H54 (cell line): ENCODE results near the gene LRRFIP1.

Experiments
- DNase-seq: peaks from one replicate; pipeline ENCODE4 v3.0.0; 2011; ENCODE audit warnings: low spot score, mixed read lengths; ENCODE audit not compliant: insufficient read length
- FAIRE-seq: peaks from 3 replicates; lab custom pipeline; 2011; peaks lifted over from hg19 to GRCh38; lab: Jason Lieb, UNC
- POLR2A ChIP-seq: IDR thresholded peaks from 2 replicates; pipeline ENCODE4 v1.6.1; 2011; ENCODE audit warnings: low read depth, mild to moderate bottlenecking, low read length

Gene LRRFIP1

DNA sequence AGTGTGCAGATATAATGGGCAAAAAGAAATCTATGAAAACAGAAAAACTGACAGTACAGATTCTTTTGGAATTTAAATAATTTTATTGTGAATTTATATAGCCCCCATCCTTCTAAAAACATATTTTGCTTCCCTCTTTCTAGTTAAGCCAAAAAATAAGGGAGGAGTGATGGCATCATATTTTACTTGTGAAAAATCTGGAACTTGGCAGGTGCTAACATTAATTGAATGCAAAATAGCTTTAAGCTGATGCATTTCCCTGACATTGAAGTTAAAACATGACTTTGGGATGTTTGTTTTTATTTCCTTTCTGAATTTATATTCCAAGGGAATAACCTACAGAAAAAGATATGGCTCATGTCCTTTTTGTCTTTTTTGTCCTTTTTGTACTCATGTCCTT is 88.6 kb downstream of the LRRFIP1 start:
- FAIRE-seq, result no peak
- TF ChIP-seq POLR2A, result no peak

DNA sequence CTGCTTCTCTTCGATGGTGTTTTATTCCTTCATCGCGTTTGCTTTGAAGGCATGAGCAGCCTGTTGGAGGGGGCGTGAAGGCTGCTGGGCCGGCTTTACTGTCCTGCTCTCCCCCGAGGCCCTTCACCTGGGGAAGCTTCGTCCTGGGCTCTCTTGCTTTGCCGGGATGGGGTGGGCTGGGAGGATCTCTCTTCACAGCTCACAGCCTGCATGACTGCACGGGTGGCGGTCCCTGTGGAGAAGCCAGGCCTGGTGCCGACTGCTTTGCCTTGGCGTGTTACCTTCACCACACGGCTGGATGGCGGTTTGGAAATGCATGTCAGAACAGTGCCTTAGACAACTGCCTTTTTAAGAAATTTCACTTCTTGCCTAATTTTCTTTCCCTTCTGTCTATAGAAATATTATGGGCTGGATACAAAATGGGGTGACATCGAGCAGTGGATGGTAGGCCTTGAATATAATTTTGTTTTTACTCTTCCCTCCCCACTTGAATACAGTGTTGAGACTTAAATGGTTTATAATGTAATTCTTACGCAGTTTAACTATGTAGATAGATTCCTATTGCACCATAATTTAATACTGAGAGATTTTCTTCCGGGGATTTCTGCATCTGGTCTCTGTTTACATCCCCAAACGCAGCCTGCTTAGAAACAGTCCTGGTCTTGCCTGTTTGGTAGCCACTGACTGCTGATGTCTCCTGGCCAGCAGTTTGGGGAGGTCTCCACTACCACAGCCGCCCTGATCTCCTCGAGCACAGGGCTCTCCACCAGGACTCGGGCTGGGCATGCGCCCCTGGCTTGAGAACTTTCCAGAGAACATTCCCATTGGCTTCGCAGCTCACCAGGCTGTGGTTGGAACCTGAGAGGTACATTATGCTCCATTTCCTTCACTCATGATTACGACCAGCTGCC is 90.2 kb downstream of the LRRFIP1 start:
- DNase-seq, result no peak
- no peak for TF ChIP-seq POLR2A
- no peak for FAIRE-seq

More for the DNA sequence above, 88.6 kb downstream of the LRRFIP1 start:
- no peak for DNase-seq

DNA sequence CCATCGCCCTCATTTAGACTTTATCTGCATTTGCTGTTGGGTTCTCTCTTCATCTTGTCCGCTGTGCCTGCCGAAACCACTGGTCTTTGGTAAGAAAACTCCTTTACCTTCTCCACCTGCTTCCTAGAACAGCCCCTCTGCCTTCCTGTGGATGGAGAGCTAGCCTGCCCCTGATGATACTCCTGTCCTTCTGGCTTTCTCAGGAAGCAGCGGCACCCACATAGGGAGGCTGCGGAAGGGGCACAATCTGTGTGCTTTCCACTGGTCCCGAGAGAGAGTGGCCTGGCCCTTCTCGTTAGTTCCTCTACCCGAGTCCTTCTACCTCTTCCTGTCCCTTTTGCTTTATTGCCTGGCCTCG is 90.9 kb downstream of the LRRFIP1 start:
- no peak for TF ChIP-seq POLR2A
- FAIRE-seq, result no peak

DNA sequence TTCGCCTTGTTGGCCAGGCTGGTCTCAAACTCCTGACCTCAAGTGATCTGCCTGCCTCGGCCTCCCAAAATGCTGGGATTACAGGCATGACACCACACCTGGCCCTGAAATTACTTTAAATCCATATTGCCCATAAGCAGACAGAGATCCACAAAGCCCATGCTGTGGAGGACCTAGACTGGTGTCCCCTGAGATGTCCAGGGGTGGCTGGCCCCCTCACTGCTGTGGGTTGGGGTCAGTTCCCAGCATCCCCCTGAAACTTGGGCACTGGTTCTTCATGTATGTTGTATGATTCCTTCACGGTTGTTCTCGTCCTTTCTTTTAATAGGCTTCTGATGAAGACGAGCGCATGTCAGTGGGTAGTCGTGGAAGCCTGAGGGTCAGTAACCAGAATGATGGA is 93.1 kb downstream of the LRRFIP1 start:
- DNase-seq, result no peak
- no peak for FAIRE-seq
- TF ChIP-seq POLR2A, result no peak

More for the DNA sequence above, 90.9 kb downstream of the LRRFIP1 start:
- DNase-seq, result no peak

DNA sequence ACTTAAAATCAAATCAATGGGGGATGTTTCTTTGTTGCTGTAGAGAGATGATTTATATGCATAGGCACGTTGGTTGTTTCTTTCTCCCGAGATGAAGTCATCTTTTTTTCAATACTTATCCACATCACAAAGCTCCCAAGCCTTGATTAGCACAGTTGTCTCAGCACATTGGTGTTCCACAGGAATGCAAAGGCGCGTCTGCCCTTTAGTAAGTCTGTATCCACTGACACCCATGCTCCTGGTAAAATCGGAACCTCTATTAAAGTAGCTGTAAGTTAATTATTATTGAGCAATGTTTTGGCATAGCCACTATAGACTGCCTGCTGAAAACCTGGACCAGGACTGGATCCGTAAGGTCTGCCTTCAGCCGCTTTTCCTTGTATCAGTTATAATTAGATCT is 93.6 kb downstream of the LRRFIP1 start:
- TF ChIP-seq POLR2A, result no peak
- DNase-seq (no peak), FAIRE-seq (no peak)

DNA sequence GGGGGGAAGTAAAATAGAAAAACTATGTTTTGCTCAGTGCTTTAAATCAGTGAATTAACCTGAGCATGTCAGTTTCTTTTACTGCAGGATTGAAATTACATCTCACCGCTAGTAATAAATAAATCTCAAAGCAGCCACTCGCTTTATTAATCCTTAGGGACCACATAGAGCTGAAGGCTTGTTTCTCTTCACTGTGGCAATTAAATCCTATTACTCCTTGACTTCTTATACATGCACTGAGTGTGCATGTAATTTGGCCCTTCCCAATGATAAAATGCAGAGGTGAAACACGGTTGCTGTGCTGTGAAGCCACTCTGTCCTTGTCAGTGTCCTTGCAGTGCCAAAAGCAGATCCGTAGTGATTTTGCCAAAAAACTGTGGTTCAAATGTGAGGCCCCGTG is 94.1 kb downstream of the LRRFIP1 start:
- no peak for TF ChIP-seq POLR2A
- DNase-seq (no peak), FAIRE-seq (no peak)

DNA sequence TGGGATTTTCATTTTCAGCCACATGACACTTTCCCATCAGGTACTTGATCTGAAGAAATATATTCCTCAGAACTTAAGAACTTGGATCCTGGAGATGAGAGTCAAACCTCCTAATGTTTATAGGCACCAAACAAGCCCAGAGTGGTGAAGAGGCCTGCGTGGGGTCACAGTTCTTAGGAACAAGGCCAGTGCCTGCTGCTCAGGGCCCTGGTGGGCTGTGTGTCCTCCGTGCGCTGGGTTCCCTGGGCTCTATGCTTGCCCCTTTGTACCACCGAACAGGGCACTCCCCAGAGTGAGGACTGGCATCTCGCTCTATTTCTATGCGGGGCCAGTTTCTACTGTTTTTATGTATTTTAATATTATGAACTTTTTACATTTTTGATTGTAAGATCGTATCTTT is 95.2 kb downstream of the LRRFIP1 start:
- no peak for FAIRE-seq
- no peak for DNase-seq
- TF ChIP-seq POLR2A, result no peak

DNA sequence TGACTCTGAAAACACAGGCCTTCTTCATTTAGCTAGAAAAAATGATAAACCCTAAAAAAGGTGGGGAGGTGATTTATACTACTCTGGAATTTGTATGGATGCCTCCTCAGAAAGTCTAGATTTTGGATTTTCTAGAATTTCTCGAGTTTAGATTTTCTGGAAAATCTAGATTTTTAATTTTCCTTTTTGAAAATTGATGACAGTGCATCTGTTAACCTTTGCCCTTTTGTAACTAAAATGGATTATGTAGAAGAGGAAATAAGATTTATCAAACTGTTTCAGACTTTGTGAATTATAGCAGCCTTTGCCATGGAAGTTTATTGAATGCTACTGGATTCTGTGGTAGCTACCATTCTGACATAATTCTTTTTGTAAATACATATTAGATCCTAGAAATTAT is 95.6 kb downstream of the LRRFIP1 start:
- no peak for FAIRE-seq
- TF ChIP-seq POLR2A, result no peak
- DNase-seq, result no peak

DNA sequence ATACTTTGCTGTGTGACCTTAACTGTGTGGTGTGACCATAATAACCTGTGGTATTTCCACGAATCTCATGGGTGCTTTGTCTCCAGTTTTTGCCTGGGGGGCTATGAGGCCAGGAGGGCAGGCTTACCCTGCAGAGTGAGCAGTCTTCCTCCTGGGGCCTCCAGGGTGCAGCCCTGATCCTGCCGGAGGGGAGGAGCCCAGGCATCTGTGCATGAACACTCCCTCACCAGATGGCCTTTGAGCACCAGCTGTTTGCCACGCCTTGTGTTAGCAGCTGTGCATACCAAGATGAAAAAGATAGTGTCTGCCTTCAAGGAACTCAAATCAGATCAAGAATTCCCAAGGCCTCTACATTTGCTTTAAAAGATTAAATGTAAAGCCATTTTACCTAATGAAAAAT is 96.2 kb downstream of the LRRFIP1 start:
- DNase-seq (peak; percentile 34), FAIRE-seq (peak; percentile 27)
- TF ChIP-seq POLR2A, result no peak

DNA sequence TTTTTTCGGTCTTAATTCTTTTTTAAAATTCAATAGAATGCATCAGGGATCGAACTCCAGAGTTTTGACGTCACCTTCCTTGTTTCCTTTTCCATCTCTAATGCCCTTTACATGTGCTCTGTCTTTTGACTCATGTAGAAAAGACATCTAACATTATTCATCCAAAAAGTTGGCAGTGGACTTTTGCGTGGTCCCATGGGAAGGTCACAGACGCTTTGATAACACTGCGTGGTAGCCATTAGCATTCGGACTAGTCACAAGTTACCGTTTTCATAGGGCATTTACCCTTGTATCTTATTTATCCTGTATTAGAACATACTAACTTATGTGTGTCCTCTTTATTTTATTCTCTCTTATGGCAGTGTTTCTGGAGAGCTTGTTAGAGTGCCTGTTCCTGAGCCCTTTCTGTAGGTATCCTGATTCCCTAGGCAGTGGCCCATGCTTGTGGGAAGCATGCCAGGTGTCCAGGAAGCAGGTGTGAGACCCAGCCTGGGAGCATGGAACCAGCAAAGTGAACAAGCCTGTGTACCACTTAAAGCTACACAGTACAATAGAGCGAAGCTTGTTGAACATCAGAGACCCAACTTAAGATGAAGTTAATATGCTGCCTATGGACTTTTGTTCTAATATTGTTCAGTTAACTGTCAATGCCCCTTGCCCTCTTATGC is 97.6 kb downstream of the LRRFIP1 start:
- no peak for FAIRE-seq

DNA sequence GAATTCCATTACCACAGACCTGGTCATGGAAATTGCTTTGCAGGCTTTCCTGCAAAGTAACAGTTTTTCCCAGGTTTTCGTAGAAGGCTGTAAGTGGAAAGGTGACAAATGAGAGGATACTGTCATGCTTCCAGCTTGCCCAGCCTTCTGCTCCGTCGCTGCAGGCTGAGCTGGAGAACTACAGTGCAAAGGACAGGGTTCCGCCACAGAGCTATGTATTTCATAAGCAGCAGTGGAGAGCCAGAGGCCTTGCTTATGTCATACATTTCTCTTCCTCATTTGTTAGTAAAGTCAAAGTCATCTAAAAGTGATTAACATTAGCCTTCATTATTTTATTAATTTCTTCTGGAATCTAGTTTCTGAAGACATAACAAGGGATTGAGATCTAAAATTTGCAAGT is 98.3 kb downstream of the LRRFIP1 start:
- DNase-seq (no peak), FAIRE-seq (no peak)
- TF ChIP-seq POLR2A, result no peak

More for the DNA sequence above, 97.6 kb downstream of the LRRFIP1 start:
- no peak for TF ChIP-seq POLR2A
- no peak for DNase-seq

DNA sequence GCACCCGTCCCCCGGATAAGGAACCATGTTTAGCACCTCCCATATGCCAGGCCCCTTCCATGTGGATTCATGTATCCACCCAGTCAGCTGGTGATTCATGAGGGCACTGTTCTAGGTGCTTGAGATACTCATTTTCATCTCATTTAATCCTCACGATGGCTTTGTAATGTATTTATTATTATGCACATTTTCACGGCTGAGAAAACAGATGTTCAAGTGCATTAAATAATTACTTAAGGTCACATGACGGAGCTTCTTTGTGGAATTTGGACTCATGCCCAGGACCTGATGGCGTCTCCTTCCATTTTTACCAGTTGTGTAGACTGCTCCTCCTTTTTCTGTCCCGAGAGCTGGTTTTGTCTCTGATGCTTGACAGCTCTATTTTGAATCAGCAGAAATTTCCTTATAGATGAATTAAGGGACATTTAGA is 99.0 kb downstream of the LRRFIP1 start:
- DNase-seq (no peak), FAIRE-seq (no peak)
- no peak for TF ChIP-seq POLR2A

DNA sequence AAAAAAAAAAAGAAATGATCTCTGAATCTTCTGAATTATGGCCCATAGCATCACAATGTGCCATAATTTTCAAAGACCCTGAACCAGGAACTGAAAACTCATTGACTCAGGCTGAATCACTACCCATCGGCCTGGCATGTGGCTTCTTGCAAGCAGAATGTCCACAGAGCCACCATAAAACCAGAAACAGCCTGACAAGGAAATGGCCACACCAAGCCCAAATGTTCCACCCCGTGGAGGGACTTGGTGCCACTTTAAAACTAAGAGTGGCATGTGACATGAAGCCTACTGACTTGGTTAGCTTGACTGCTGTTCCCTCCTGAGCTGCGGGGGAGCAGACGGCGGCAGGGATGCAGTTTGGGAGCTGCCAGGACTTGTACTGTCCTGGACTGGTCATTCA is 100.0 kb downstream of the LRRFIP1 start:
- TF ChIP-seq POLR2A, result no peak
- FAIRE-seq (no peak), DNase-seq (peak; percentile 22)

DNA sequence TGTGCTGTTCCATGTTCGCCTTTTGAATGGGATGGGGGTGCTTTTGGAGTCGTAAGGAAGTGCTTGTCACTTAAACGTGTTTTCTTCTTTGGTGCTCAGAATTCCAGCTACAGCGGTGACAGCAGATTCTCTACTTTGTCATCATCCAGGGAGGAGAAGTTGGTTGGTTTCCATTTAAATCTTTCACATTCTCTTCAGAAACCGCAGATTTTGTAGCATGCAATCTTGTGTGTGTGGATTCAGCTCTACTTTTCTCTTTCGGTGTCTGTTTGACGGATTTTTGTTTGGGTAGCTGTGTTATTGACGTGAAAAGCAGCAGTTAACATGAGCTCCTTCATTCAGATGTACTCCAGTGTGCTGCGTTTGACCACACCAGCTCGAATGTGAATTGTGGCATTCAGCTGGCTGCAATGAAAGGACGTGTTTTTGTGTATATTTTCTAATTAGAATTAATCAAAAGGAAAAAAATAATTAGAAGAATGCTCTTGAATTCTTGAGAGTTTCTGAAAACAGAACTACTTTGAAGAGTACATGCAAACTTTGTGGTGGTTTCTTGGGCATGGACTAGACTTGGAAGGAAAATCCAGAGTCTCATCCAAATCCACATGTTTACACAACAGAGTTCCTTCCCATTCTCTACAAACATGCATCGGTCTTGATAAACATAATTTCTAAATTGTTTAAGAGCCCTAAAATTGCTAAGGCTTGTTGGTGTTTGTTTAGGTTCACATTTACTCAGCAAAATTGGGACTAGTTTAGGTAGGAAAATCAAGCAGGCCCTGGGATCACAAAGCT is 102.5 kb downstream of the LRRFIP1 start:
- DNase-seq, result no peak
- no peak for TF ChIP-seq POLR2A
- FAIRE-seq, result no peak
